Fibroblast of upper back skin (primary cell): ENCODE measurements around the gene RCVRN.

Source experiments
- DNase-seq: peaks from one replicate; pipeline ENCODE4 v3.0.0-alpha.2; 2013

Gene RCVRN

GRCh38 chr17:9895923-9896322 is 9.1 kb downstream of the RCVRN start:
- DNase-seq, result no peak

GRCh38 chr17:9894231-9894630 is 10.8 kb downstream of the RCVRN start:
- DNase-seq, result no peak

- DNase-seq, result peak; percentile 75
Observed at GRCh38 chr17:9893411-9894012, 11.6 kb downstream of the RCVRN start.

GRCh38 chr17:9890124-9890523 is 14.9 kb downstream of the RCVRN start:
- no peak for DNase-seq

- DNase-seq, result no peak
Observed at GRCh38 chr17:9887508-9887907, 17.6 kb downstream of the RCVRN start.

GRCh38 chr17:9886141-9886930 is 18.7 kb downstream of the RCVRN start:
- no peak for DNase-seq

- no peak for DNase-seq
Observed at GRCh38 chr17:9883451-9883850, 21.6 kb downstream of the RCVRN start.

GRCh38 chr17:9880582-9880999 is 24.5 kb downstream of the RCVRN start:
- DNase-seq, result peak; percentile 48

GRCh38 chr17:9878786-9879525 is 26.1 kb downstream of the RCVRN start:
- DNase-seq, result peak; percentile 63

GRCh38 chr17:9878356-9878755 is 26.7 kb downstream of the RCVRN start:
- DNase-seq, result no peak

GRCh38 chr17:9875441-9875840 is 29.6 kb downstream of the RCVRN start:
- DNase-seq, result peak; percentile 71

- no peak for DNase-seq
Observed at GRCh38 chr17:9874722-9875121, 30.3 kb downstream of the RCVRN start.

GRCh38 chr17:9872852-9873251 is 32.2 kb downstream of the RCVRN start:
- DNase-seq, result no peak

- no peak for DNase-seq
Observed at GRCh38 chr17:9868552-9868951, 36.5 kb downstream of the RCVRN start.

GRCh38 chr17:9865586-9865985 is 39.5 kb downstream of the RCVRN start:
- DNase-seq, result no peak

- no peak for DNase-seq
Observed at GRCh38 chr17:9862949-9863348, 42.1 kb downstream of the RCVRN start.

- DNase-seq, result no peak
Observed at GRCh38 chr17:9862220-9862619, 42.9 kb downstream of the RCVRN start.

- DNase-seq, result no peak
Observed at GRCh38 chr17:9860851-9861250, 44.2 kb downstream of the RCVRN start.

GRCh38 chr17:9859781-9860180 is 45.3 kb downstream of the RCVRN start:
- DNase-seq, result no peak

- no peak for DNase-seq
Observed at GRCh38 chr17:9855036-9855435, 50.0 kb downstream of the RCVRN start.

- DNase-seq, result no peak
Observed at GRCh38 chr17:9854255-9854654, 50.8 kb downstream of the RCVRN start.

GRCh38 chr17:9850151-9850550 is 54.9 kb downstream of the RCVRN start:
- no peak for DNase-seq
